ENCODE data around the gene ITGB5.

Gene ITGB5

GRCh38 chr3:124926426-124927101 is 39.4 kb upstream of the ITGB5 start:
- no peak overlapping the region for H3K4me3 ChIP-seq (replicated peaks in 1 of 2; ENCODE audit: low read depth in 2 of 2, low read length in 2 of 2)
- no peak for TF ChIP-seq CTCF (IDR thresholded peaks at IDR 0.05; ENCODE audit: low read depth, low read length)
- no peak for DNase-seq (ENCODE audit: low read depth in 2 of 2)

- no peak for TF ChIP-seq CTCF (IDR thresholded peaks at IDR 0.05; ENCODE audit: low read depth, low read length)
Observed at GRCh38 chr3:124924741-124925140, 37.6 kb upstream of the ITGB5 start.

GRCh38 chr3:124923833-124924232 is 36.7 kb upstream of the ITGB5 start:
- H3K4me3 ChIP-seq (replicated peaks in 1 of 2; ENCODE audit: low read depth in 2 of 2, low read length in 2 of 2): no peak overlapping the region
- DNase-seq (ENCODE audit: low read depth in 2 of 2): peak in 1 of 2 donors; percentile 23
- TF ChIP-seq CTCF (IDR thresholded peaks at IDR 0.05; ENCODE audit: low read depth, low read length): peak; percentile 34

More at GRCh38 chr3:124924741-124925140, 37.6 kb upstream of the ITGB5 start:
- H3K4me3 ChIP-seq (replicated peaks in 1 of 2; ENCODE audit: low read depth in 2 of 2, low read length in 2 of 2): no peak overlapping the region
- no peak for DNase-seq (ENCODE audit: low read depth in 2 of 2)

GRCh38 chr3:124920718-124921117 is 33.6 kb upstream of the ITGB5 start:
- DNase-seq (ENCODE audit: low read depth in 2 of 2): no peak
- no peak for TF ChIP-seq CTCF (IDR thresholded peaks at IDR 0.05; ENCODE audit: low read depth, low read length)
- H3K4me3 ChIP-seq (replicated peaks in 1 of 2; ENCODE audit: low read depth in 2 of 2, low read length in 2 of 2): no peak overlapping the region

- DNase-seq (ENCODE audit: low read depth in 2 of 2): peak in 1 of 2 donors; percentile 13
- H3K4me3 ChIP-seq (replicated peaks in 1 of 2; ENCODE audit: low read depth in 2 of 2, low read length in 2 of 2): no peak overlapping the region
- TF ChIP-seq CTCF (IDR thresholded peaks at IDR 0.05; ENCODE audit: low read depth, low read length): no peak
Observed at GRCh38 chr3:124919756-124920155, 32.6 kb upstream of the ITGB5 start.

GRCh38 chr3:124918524-124918923 is 31.4 kb upstream of the ITGB5 start:
- H3K4me3 ChIP-seq (replicated peaks in 1 of 2; ENCODE audit: low read depth in 2 of 2, low read length in 2 of 2): no peak overlapping the region
- no peak for DNase-seq (ENCODE audit: low read depth in 2 of 2)
- no peak for TF ChIP-seq CTCF (IDR thresholded peaks at IDR 0.05; ENCODE audit: low read depth, low read length)

Measured in cardiac fibroblast (primary cell).